ENCODE data around the gene B3GALT4.

The B3GALT4 gene

GRCh38 chr6:33299237-33299944 lies 22.5 kb downstream of the B3GALT4 start:
- Histone ChIP-seq H3K4me3 (ENCODE audit: insufficient read depth, low read depth, low read length, poor library complexity, severe bottlenecking) (peak overlapping the region; percentile 98), H3K9me3 (ENCODE audit: control insufficient read depth, low read length) (no peaks in the 10 kb centered on the region), H3K36me3 (ENCODE audit: control insufficient read depth, insufficient read depth, low read length) (peaks cover 19% of the 10 kb centered on the region), H3K27ac (ENCODE audit: insufficient read depth, low read length, poor library complexity, severe bottlenecking) (peak overlapping the region; percentile 95), H3K27me3 (replicated peaks; ENCODE audit: control insufficient read depth, insufficient read depth, low read length, poor library complexity, severe bottlenecking) (no peaks in the 10 kb centered on the region), H3K4me1 (ENCODE audit: control insufficient read depth, insufficient read depth, low read length, poor library complexity, severe bottlenecking) (peaks cover 14% of the 10 kb centered on the region)
- peak; percentile 90 to 92 (median 90) for DNase-seq

GRCh38 chr6:33301877-33302276 lies 25.0 kb downstream of the B3GALT4 start:
- no peak overlapping the region for H3K27ac ChIP-seq (ENCODE audit: insufficient read depth, low read length, poor library complexity, severe bottlenecking)
- DNase-seq, result no peak
- no peaks in the 10 kb centered on the region for H3K9me3 ChIP-seq (ENCODE audit: control insufficient read depth, low read length)
- H3K4me1 ChIP-seq (ENCODE audit: control insufficient read depth, insufficient read depth, low read length, poor library complexity, severe bottlenecking), result peaks cover 14% of the 10 kb centered on the region
- H3K27me3 ChIP-seq (replicated peaks; ENCODE audit: control insufficient read depth, insufficient read depth, low read length, poor library complexity, severe bottlenecking), result no peaks in the 10 kb centered on the region
- H3K4me3 ChIP-seq (ENCODE audit: insufficient read depth, low read depth, low read length, poor library complexity, severe bottlenecking), result no peak overlapping the region
- peaks cover 36% of the 10 kb centered on the region for H3K36me3 ChIP-seq (ENCODE audit: control insufficient read depth, insufficient read depth, low read length)

GRCh38 chr6:33304216-33304615 lies 27.3 kb downstream of the B3GALT4 start:
- Histone ChIP-seq H3K27me3 (replicated peaks; ENCODE audit: control insufficient read depth, insufficient read depth, low read length, poor library complexity, severe bottlenecking) (no peaks in the 10 kb centered on the region), H3K27ac (ENCODE audit: insufficient read depth, low read length, poor library complexity, severe bottlenecking) (no peak overlapping the region), H3K36me3 (ENCODE audit: control insufficient read depth, insufficient read depth, low read length) (peaks cover 49% of the 10 kb centered on the region), H3K9me3 (ENCODE audit: control insufficient read depth, low read length) (no peaks in the 10 kb centered on the region), H3K4me1 (ENCODE audit: control insufficient read depth, insufficient read depth, low read length, poor library complexity, severe bottlenecking) (peaks cover 8% of the 10 kb centered on the region), H3K4me3 (ENCODE audit: insufficient read depth, low read depth, low read length, poor library complexity, severe bottlenecking) (no peak overlapping the region)
- DNase-seq, result no peak

- Histone ChIP-seq H3K4me3 (ENCODE audit: insufficient read depth, low read depth, low read length, poor library complexity, severe bottlenecking) (no peak overlapping the region), H3K4me1 (ENCODE audit: control insufficient read depth, insufficient read depth, low read length, poor library complexity, severe bottlenecking) (peaks cover 2% of the 10 kb centered on the region), H3K27me3 (replicated peaks; ENCODE audit: control insufficient read depth, insufficient read depth, low read length, poor library complexity, severe bottlenecking) (no peaks in the 10 kb centered on the region), H3K27ac (ENCODE audit: insufficient read depth, low read length, poor library complexity, severe bottlenecking) (no peak overlapping the region), H3K36me3 (ENCODE audit: control insufficient read depth, insufficient read depth, low read length) (peaks cover 49% of the 10 kb centered on the region), H3K9me3 (ENCODE audit: control insufficient read depth, low read length) (no peaks in the 10 kb centered on the region)
- DNase-seq, result no peak
Observed at GRCh38 chr6:33305052-33305451, 28.1 kb downstream of the B3GALT4 start.

GRCh38 chr6:33306356-33306755 lies 29.4 kb downstream of the B3GALT4 start:
- no peak for DNase-seq
- H3K4me3 ChIP-seq (ENCODE audit: insufficient read depth, low read depth, low read length, poor library complexity, severe bottlenecking), result no peak overlapping the region
- no peaks in the 10 kb centered on the region for H3K9me3 ChIP-seq (ENCODE audit: control insufficient read depth, low read length)
- H3K4me1 ChIP-seq (ENCODE audit: control insufficient read depth, insufficient read depth, low read length, poor library complexity, severe bottlenecking), result no peaks in the 10 kb centered on the region
- H3K36me3 ChIP-seq (ENCODE audit: control insufficient read depth, insufficient read depth, low read length), result peaks cover 49% of the 10 kb centered on the region
- H3K27ac ChIP-seq (ENCODE audit: insufficient read depth, low read length, poor library complexity, severe bottlenecking), result no peak overlapping the region
- H3K27me3 ChIP-seq (replicated peaks; ENCODE audit: control insufficient read depth, insufficient read depth, low read length, poor library complexity, severe bottlenecking), result no peaks in the 10 kb centered on the region

GRCh38 chr6:33312361-33313104 lies 35.6 kb downstream of the B3GALT4 start:
- H3K9me3 ChIP-seq (ENCODE audit: control insufficient read depth, low read length), result no peaks in the 10 kb centered on the region
- H3K36me3 ChIP-seq (ENCODE audit: control insufficient read depth, insufficient read depth, low read length), result peaks cover 12% of the 10 kb centered on the region
- H3K4me3 ChIP-seq (ENCODE audit: insufficient read depth, low read depth, low read length, poor library complexity, severe bottlenecking), result peak overlapping the region; percentile 92
- no peaks in the 10 kb centered on the region for H3K27me3 ChIP-seq (replicated peaks; ENCODE audit: control insufficient read depth, insufficient read depth, low read length, poor library complexity, severe bottlenecking)
- peaks cover 25% of the 10 kb centered on the region for H3K4me1 ChIP-seq (ENCODE audit: control insufficient read depth, insufficient read depth, low read length, poor library complexity, severe bottlenecking)
- peak; percentile 83 to 85 (median 83) for DNase-seq
- H3K27ac ChIP-seq (ENCODE audit: insufficient read depth, low read length, poor library complexity, severe bottlenecking), result peak overlapping the region; percentile 100

- Histone ChIP-seq H3K9me3 (ENCODE audit: control insufficient read depth, low read length) (no peaks in the 10 kb centered on the region), H3K27ac (ENCODE audit: insufficient read depth, low read length, poor library complexity, severe bottlenecking) (peak overlapping the region; percentile 100), H3K27me3 (replicated peaks; ENCODE audit: control insufficient read depth, insufficient read depth, low read length, poor library complexity, severe bottlenecking) (no peaks in the 10 kb centered on the region), H3K36me3 (ENCODE audit: control insufficient read depth, insufficient read depth, low read length) (peaks cover 5% of the 10 kb centered on the region), H3K4me1 (ENCODE audit: control insufficient read depth, insufficient read depth, low read length, poor library complexity, severe bottlenecking) (peaks cover 27% of the 10 kb centered on the region), H3K4me3 (ENCODE audit: insufficient read depth, low read depth, low read length, poor library complexity, severe bottlenecking) (peak overlapping the region; percentile 92)
- DNase-seq, result no peak
Observed at GRCh38 chr6:33313105-33313708, 36.3 kb downstream of the B3GALT4 start.

- H3K36me3 ChIP-seq (ENCODE audit: control insufficient read depth, insufficient read depth, low read length), result peaks cover 5% of the 10 kb centered on the region
- peak; percentile 84 to 86 (median 86) for DNase-seq
- H3K4me3 ChIP-seq (ENCODE audit: insufficient read depth, low read depth, low read length, poor library complexity, severe bottlenecking), result peak within 1 kb of the TSS; percentile 92
- peak within 1 kb of the TSS; percentile 100 for H3K27ac ChIP-seq (ENCODE audit: insufficient read depth, low read length, poor library complexity, severe bottlenecking)
- H3K4me1 ChIP-seq (ENCODE audit: control insufficient read depth, insufficient read depth, low read length, poor library complexity, severe bottlenecking), result peaks cover 34% of the 10 kb centered on the region
- H3K27me3 ChIP-seq (replicated peaks; ENCODE audit: control insufficient read depth, insufficient read depth, low read length, poor library complexity, severe bottlenecking), result no peaks in the 10 kb centered on the region
- no peaks in the 10 kb centered on the region for H3K9me3 ChIP-seq (ENCODE audit: control insufficient read depth, low read length)
Observed at GRCh38 chr6:33313709-33314514, 37.0 kb downstream of the B3GALT4 start, which contains the start of gene TAPBP. Gene TAPBP, minus strand, starts transcription at chr6:33314078. Its CDS starts 37 bp downstream, at chr6:33314041.

- peaks cover 40% of the 10 kb centered on the region for H3K4me1 ChIP-seq (ENCODE audit: control insufficient read depth, insufficient read depth, low read length, poor library complexity, severe bottlenecking)
- peaks cover 11% of the 10 kb centered on the region for H3K36me3 ChIP-seq (ENCODE audit: control insufficient read depth, insufficient read depth, low read length)
- peak overlapping the region; percentile 100 for H3K27ac ChIP-seq (ENCODE audit: insufficient read depth, low read length, poor library complexity, severe bottlenecking)
- no peaks in the 10 kb centered on the region for H3K27me3 ChIP-seq (replicated peaks; ENCODE audit: control insufficient read depth, insufficient read depth, low read length, poor library complexity, severe bottlenecking)
- peak; percentile 75 to 80 (median 78) for DNase-seq
- H3K4me3 ChIP-seq (ENCODE audit: insufficient read depth, low read depth, low read length, poor library complexity, severe bottlenecking), result peak overlapping the region; percentile 92
- H3K9me3 ChIP-seq (ENCODE audit: control insufficient read depth, low read length), result no peaks in the 10 kb centered on the region
Observed at GRCh38 chr6:33314515-33314942, 37.6 kb downstream of the B3GALT4 start.

All from effector memory CD4-positive, alpha-beta T cell (primary cell).